Activated naive CD4-positive, alpha-beta T cell treated with anti-CD3 and anti-CD28 coated beads, Interleukin-2, amount 10 ng/mL, durations not matched to agents 7 days and 5 days (primary cell): ENCODE data around the gene TMPRSS11F.
"Not testable (repeated sequence)": the region's sequence is repeated elsewhere in the genome, so short reads cannot be mapped to it uniquely, and the experiment has no call there.

Source experiments
- CTCF ChIA-PET: fragments of 350-600 bp; sonication (Branson Sonifier 250); formaldehyde crosslinking; loops from one replicate; lab custom pipeline; 2021; ENCODE audit warnings: antibody characterized with exemption; lab: Charles Lee
- DNase-seq: peaks from one replicate; pipeline ENCODE4 v3.0.0-alpha.2; 2020
- H3K27ac Mint-ChIP-seq: one replicate; pipeline ENCODE4 v1.8.0; 2021; ENCODE audit warnings: mild to moderate bottlenecking, moderate library complexity, mixed read lengths
- H3K27me3 Mint-ChIP-seq: one replicate; pipeline ENCODE4 v1.8.0; 2021; ENCODE audit warnings: mild to moderate bottlenecking, mixed read lengths
- H3K36me3 Mint-ChIP-seq: one replicate; pipeline ENCODE4 v1.8.0; 2021; ENCODE audit warnings: mixed read lengths
- H3K4me1 Mint-ChIP-seq: one replicate; pipeline ENCODE4 v1.8.0; 2021; ENCODE audit warnings: mixed read lengths
- H3K4me3 Mint-ChIP-seq: one replicate; pipeline ENCODE4 v1.8.0; 2021; ENCODE audit warnings: mild to moderate bottlenecking, moderate library complexity, mixed read lengths
- H3K9me3 Mint-ChIP-seq: one replicate; pipeline ENCODE4 v1.8.0; 2021; ENCODE audit warnings: mixed read lengths

Gene TMPRSS11F

GRCh38 chr4:68129793-68130192 is at the start of gene TMPRSS11F:
TSS of gene TMPRSS11F (minus strand) at chr4:68129869. CDS start at chr4:68129820, 49 bp downstream.
- Mint-ChIP-seq H3K9me3 (peaks cover 4% of the 10 kb centered on the region), H3K36me3 (no peaks in the 10 kb centered on the region), H3K27me3 (no peaks in the 10 kb centered on the region)

DNA sequence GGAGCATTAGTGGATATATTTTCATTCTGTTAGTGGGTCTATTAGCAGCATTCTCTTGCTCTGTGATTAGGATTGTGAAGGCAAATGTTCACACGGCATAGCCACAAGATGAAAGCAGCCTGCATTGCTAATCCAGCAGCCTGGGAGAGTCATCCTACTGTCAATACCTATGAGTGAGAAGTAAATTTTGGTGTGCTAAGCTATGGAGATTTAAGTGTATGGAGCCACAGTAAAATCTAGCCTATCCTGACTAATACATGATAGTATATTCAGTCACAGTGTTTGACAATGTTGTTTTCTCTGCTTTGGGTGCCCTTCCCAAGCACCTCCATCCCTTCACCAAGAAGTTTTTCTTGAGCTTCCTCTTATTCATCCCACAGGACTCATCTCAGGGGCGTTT is 47.2 kb upstream of the TMPRSS11F start:
- Mint-ChIP-seq H3K4me1 (no peaks in the 10 kb centered on the region), H3K4me3 (no peak overlapping the region), H3K9me3 (no peaks in the 10 kb centered on the region), H3K27ac (no peak overlapping the region), H3K36me3 (no peaks in the 10 kb centered on the region), H3K27me3 (no peaks in the 10 kb centered on the region)
- no peak for DNase-seq
- CTCF ChIA-PET = no interaction called here

More at GRCh38 chr4:68129793-68130192, at the start of gene TMPRSS11F:
- no peak within 1 kb of the TSS for H3K27ac Mint-ChIP-seq
- CTCF ChIA-PET = no interaction called here
- no peaks in the 10 kb centered on the region for H3K4me1 Mint-ChIP-seq
- H3K4me3 Mint-ChIP-seq = no peak within 1 kb of the TSS
- DNase-seq = no peak

DNA sequence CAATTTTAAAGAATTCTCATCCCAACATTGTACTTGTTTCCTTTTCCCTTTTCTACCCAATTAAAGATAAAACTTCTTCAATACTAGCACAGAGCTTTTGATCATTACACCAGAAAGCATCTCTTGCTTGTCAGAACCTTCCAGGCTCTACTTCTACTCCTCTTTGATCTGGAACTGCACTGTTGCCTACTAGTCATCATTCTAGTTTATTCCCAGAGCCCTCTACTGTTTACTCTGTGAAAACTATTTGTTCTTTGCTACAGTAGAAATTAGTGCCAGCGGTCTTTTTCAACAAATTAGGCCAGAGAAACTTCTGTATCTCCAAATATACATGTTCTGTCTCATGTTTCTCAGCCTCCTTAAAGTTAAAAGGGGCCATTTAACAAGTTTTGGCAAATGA is 46.8 kb upstream of the TMPRSS11F start:
- H3K9me3 Mint-ChIP-seq = no peaks in the 10 kb centered on the region
- H3K4me3 Mint-ChIP-seq = no peak overlapping the region
- no peaks in the 10 kb centered on the region for H3K4me1 Mint-ChIP-seq
- no peaks in the 10 kb centered on the region for H3K27me3 Mint-ChIP-seq
- H3K27ac Mint-ChIP-seq = no peak overlapping the region
- DNase-seq = no peak
- CTCF ChIA-PET = interaction anchor here (0.8 to 1.4 kb wide), 6 partner anchors 8 to 430 kb away, joined by 3 to 6 read pairs (median 4); no protein-coding TSS in a partner anchor
- H3K36me3 Mint-ChIP-seq = no peaks in the 10 kb centered on the region

GRCh38 chr4:68175562-68176155 is 46.0 kb upstream of the TMPRSS11F start:
- H3K9me3 Mint-ChIP-seq = no peaks in the 10 kb centered on the region
- peak; percentile 50 for DNase-seq
- no peaks in the 10 kb centered on the region for H3K4me1 Mint-ChIP-seq

DNA sequence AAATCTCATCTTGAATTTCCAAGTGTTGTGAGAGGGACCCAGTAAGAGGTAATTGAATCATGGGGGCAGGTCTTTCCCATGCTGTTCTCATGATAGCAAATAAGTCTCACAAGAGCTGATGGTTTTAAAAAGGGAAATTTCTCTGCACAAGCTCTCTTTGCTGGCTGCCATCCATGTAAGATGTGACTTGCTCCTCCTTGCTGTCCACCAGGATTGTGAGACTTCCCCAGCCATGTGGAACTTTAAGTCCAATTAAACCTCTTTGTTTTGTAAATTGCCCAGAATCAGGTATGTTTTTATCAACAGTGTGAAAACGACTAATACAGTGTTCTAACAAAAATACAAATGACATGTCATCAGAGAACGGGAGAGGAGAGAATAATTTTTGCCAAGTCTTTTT is 44.7 kb upstream of the TMPRSS11F start:
- CTCF ChIA-PET = interaction anchor here (1.1 to 1.3 kb wide), 3 partner anchors 10 to 265 kb away, joined by 3 read pairs; no protein-coding TSS in a partner anchor
- not testable (repeated sequence) for H3K36me3 Mint-ChIP-seq, H3K4me1 Mint-ChIP-seq, H3K27ac Mint-ChIP-seq, H3K4me3 Mint-ChIP-seq, H3K9me3 Mint-ChIP-seq, DNase-seq, H3K27me3 Mint-ChIP-seq

More at GRCh38 chr4:68175562-68176155, 46.0 kb upstream of the TMPRSS11F start:
- Mint-ChIP-seq H3K27me3 (no peaks in the 10 kb centered on the region), H3K27ac (no peak overlapping the region), H3K4me3 (no peak overlapping the region), H3K36me3 (no peaks in the 10 kb centered on the region)
- CTCF ChIA-PET = interaction anchor here (0.8 to 1.4 kb wide), 7 partner anchors 9 to 429 kb away, joined by 3 to 6 read pairs (median 3); no protein-coding TSS in a partner anchor

DNA sequence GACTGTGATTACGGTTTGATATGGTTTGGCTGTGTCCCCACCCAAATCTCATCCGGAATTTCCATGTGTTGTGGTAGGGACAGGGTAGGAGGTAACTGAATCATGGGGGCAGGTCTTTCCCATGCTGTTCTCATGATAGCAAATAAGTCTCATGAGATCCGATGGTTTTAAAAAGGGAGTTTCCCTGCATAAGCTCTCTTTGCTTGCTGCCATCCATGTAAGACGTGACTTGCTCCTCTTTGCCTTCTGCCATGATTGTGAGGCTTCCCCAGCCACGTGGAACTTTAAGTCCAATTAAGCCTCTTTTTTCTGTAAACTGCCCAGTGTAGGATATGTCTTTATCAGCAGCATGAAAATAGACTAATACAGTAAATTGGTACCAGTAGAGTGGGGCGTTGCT is 42.5 kb upstream of the TMPRSS11F start:
- not testable (repeated sequence) for H3K36me3 Mint-ChIP-seq, H3K27ac Mint-ChIP-seq, H3K27me3 Mint-ChIP-seq, H3K9me3 Mint-ChIP-seq, H3K4me1 Mint-ChIP-seq, DNase-seq, H3K4me3 Mint-ChIP-seq
- CTCF ChIA-PET = interaction anchor here (1.7 kb wide), 1 partner anchor 18 kb away, joined by 4 read pairs; no protein-coding TSS in a partner anchor

DNA sequence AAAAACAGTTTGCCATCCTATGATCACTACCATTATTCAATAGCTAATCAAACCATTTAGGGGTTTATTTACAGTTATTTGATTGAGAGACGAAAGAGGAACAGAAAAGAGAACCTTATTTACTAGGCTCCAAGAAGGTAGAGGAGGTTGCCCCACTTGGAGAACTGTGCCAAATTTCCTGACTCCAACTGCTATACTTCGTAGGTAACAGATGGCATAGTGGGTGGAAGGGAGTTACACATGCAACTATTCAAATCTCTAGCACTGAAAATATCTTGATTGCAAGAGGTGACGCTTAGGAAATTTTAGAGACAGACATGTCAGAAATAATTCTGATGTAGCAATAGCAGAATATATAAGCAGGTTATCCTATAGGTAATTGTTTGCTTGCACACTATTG is 38.0 kb upstream of the TMPRSS11F start:
- CTCF ChIA-PET = no interaction called here
- Mint-ChIP-seq H3K27ac (no peak overlapping the region), H3K4me3 (no peak overlapping the region)

GRCh38 chr4:68167166-68167565 is 37.5 kb upstream of the TMPRSS11F start:
- no peak overlapping the region for H3K27ac Mint-ChIP-seq
- CTCF ChIA-PET = interaction anchor here (1.7 kb wide), 1 partner anchor 9 kb away, joined by 3 read pairs; no protein-coding TSS in a partner anchor
- no peaks in the 10 kb centered on the region for H3K27me3 Mint-ChIP-seq

More for the DNA sequence above, 38.0 kb upstream of the TMPRSS11F start:
- Mint-ChIP-seq H3K27me3 (no peaks in the 10 kb centered on the region), H3K9me3 (no peaks in the 10 kb centered on the region), H3K36me3 (no peaks in the 10 kb centered on the region), H3K4me1 (no peaks in the 10 kb centered on the region)
- no peak for DNase-seq

GRCh38 chr4:68163754-68164153 is 34.1 kb upstream of the TMPRSS11F start:
- Mint-ChIP-seq H3K27me3 (no peaks in the 10 kb centered on the region), H3K4me1 (no peaks in the 10 kb centered on the region), H3K4me3 (no peak overlapping the region), H3K9me3 (no peaks in the 10 kb centered on the region), H3K36me3 (no peaks in the 10 kb centered on the region), H3K27ac (no peak overlapping the region)
- CTCF ChIA-PET = interaction anchor here (2.0 kb wide), 1 partner anchor 12 kb away, joined by 4 read pairs; no protein-coding TSS in a partner anchor
- no peak for DNase-seq

More at GRCh38 chr4:68167166-68167565, 37.5 kb upstream of the TMPRSS11F start:
- DNase-seq = no peak
- Mint-ChIP-seq H3K9me3 (no peaks in the 10 kb centered on the region), H3K4me1 (no peaks in the 10 kb centered on the region), H3K4me3 (no peak overlapping the region), H3K36me3 (no peaks in the 10 kb centered on the region)

- Mint-ChIP-seq H3K27ac (no peak overlapping the region), H3K4me3 (no peak overlapping the region), H3K4me1 (no peaks in the 10 kb centered on the region), H3K27me3 (no peaks in the 10 kb centered on the region), H3K9me3 (no peaks in the 10 kb centered on the region), H3K36me3 (no peaks in the 10 kb centered on the region)
- DNase-seq = no peak
- CTCF ChIA-PET = no interaction called here
Measured at GRCh38 chr4:68162196-68162595, 32.5 kb upstream of the TMPRSS11F start.

GRCh38 chr4:68152411-68152810 is 22.7 kb upstream of the TMPRSS11F start:
- no peak for DNase-seq

DNA sequence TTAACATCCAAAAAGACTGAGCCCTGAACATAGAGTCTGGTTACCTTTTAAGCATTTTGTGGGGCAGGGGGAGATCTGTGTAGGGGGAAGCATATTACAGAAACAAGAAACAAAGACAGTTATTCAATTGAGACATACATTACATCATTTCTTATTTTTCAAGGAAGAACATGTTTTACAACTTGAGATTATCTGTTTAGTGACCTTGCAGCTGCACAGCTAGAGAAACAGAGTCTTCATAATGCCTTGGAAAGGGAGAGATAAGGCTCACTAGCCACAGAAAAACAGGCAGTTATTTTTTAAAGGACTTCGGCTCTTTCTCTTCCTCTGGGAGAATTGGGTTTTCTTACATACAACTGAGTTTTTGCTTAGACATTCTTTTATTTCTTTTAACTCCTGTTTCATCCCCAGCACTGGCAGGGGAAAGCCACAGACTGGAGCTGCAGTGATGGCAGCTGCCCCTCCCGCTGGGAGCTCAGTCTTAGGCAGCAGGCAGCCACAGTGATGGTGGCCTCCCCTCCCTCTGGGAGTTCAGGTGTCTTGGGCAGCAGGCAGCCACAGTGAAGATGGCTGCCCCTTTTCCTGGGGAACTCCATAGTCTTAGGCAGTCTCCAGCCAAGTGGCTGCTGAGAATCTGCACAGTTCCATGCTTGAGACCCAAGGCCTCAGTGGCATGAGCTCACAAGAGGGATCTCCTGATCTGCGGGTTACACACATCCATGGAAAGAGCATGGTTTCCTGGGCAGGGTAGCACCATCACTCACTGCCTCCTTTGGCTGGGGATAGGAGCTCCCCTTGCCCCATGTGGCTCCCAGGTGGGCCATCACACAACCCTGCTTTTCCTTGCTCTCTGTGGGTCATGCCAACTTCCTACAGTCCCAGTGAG is 19.4 kb upstream of the TMPRSS11F start:
- CTCF ChIA-PET = no interaction called here

More at GRCh38 chr4:68152411-68152810, 22.7 kb upstream of the TMPRSS11F start:
- no peaks in the 10 kb centered on the region for H3K36me3 Mint-ChIP-seq
- H3K27ac Mint-ChIP-seq = no peak overlapping the region
- H3K4me3 Mint-ChIP-seq = no peak overlapping the region
- H3K9me3 Mint-ChIP-seq = no peaks in the 10 kb centered on the region
- no peaks in the 10 kb centered on the region for H3K27me3 Mint-ChIP-seq
- CTCF ChIA-PET = no interaction called here
- H3K4me1 Mint-ChIP-seq = no peaks in the 10 kb centered on the region

GRCh38 chr4:68147079-68147478 is 17.4 kb upstream of the TMPRSS11F start:
- no peak overlapping the region for H3K27ac Mint-ChIP-seq
- no peaks in the 10 kb centered on the region for H3K36me3 Mint-ChIP-seq
- H3K27me3 Mint-ChIP-seq = no peaks in the 10 kb centered on the region
- CTCF ChIA-PET = no interaction called here
- DNase-seq = no peak
- H3K4me1 Mint-ChIP-seq = no peaks in the 10 kb centered on the region
- H3K9me3 Mint-ChIP-seq = no peaks in the 10 kb centered on the region
- H3K4me3 Mint-ChIP-seq = no peak overlapping the region

More for the DNA sequence above, 19.4 kb upstream of the TMPRSS11F start:
- Mint-ChIP-seq H3K9me3 (no peaks in the 10 kb centered on the region), H3K4me3 (no peak overlapping the region), H3K27me3 (no peaks in the 10 kb centered on the region), H3K36me3 (no peaks in the 10 kb centered on the region), H3K27ac (no peak overlapping the region), H3K4me1 (no peaks in the 10 kb centered on the region)
- no peak for DNase-seq

GRCh38 chr4:68145261-68145660 is 15.6 kb upstream of the TMPRSS11F start:
- Mint-ChIP-seq H3K36me3 (no peaks in the 10 kb centered on the region), H3K4me3 (no peak overlapping the region), H3K27ac (no peak overlapping the region), H3K9me3 (no peaks in the 10 kb centered on the region), H3K4me1 (no peaks in the 10 kb centered on the region), H3K27me3 (no peaks in the 10 kb centered on the region)
- CTCF ChIA-PET = no interaction called here
- DNase-seq = no peak
